CD4-positive, alpha-beta memory T cell (primary cell): Measurements from ENCODE around the gene MRPL54. TPM values are rescaled to one million over a fixed set of nuclear protein-coding genes. Genes with fewer than 3 reads are reported as not detected.

Source experiments
- CTCF ChIA-PET: fragments of 350-600 bp; sonication (Branson Sonifier 250); formaldehyde crosslinking; loops from one replicate; lab custom pipeline; 2021; ENCODE audit warnings: inconsistent platforms; ENCODE audit not compliant: partially characterized antibody; lab: Charles Lee
- POLR2A ChIA-PET: fragments of 350-600 bp; sonication (Branson Sonifier 250); formaldehyde crosslinking; loops from one replicate; lab custom pipeline; 2021; ENCODE audit not compliant: partially characterized antibody; lab: Charles Lee
- DNase-seq, 5 donors: peaks; one replicate each; pipeline versions ENCODE4 v3.0.0 to v3.0.0-alpha.2; 2020 to 2022; ENCODE audit warnings: mixed read lengths in 1 of 5
- H3K27ac ChIP-seq: one replicate; pipeline ENCODE4 v1.7.0; 2013; ENCODE audit warnings: low read depth, low read length
- H3K27me3 ChIP-seq: 2 replicates; pipeline ENCODE4 v1.7.0; 2013; ENCODE audit warnings: mild to moderate bottlenecking, low read length, moderate library complexity; ENCODE audit not compliant: insufficient read depth
- H3K36me3 ChIP-seq: 2 replicates; pipeline ENCODE4 v1.7.0; 2013; ENCODE audit warnings: mild to moderate bottlenecking, low read length, moderate library complexity; ENCODE audit not compliant: insufficient read depth
- H3K4me1 ChIP-seq: 2 replicates; pipeline ENCODE4 v1.7.0; 2013; ENCODE audit warnings: mild to moderate bottlenecking, low read length, moderate library complexity; ENCODE audit not compliant: insufficient read depth
- H3K4me3 ChIP-seq, 2 donors: one replicate each; pipeline ENCODE4 v1.7.0; 2013; ENCODE audit warnings: low read length in 2 of 2, mild to moderate bottlenecking in 1 of 2
- H3K9me3 ChIP-seq, 2 donors: one replicate each; pipeline ENCODE4 v1.7.0; 2013; ENCODE audit warnings: low read length in 2 of 2, control low read depth in 1 of 2; ENCODE audit not compliant: control insufficient read depth in 1 of 2
- H3K27ac Mint-ChIP-seq, 7 donors: one replicate each; pipeline ENCODE4 v1.8.0; 2020 to 2021; ENCODE audit warnings: mixed read lengths in 7 of 7, mild to moderate bottlenecking in 6 of 7, inconsistent platforms in 3 of 7, moderate library complexity in 3 of 7
- H3K27me3 Mint-ChIP-seq, 2 donors: one replicate each; pipeline ENCODE4 v1.8.0; 2020 to 2021; ENCODE audit warnings: mixed read lengths in 2 of 2
- H3K36me3 Mint-ChIP-seq, 2 donors: one replicate each; pipeline ENCODE4 v1.8.0; 2020 to 2021; ENCODE audit warnings: mixed read lengths in 2 of 2, inconsistent platforms in 1 of 2, mild to moderate bottlenecking in 1 of 2
- H3K4me1 Mint-ChIP-seq, 4 donors: one replicate each; pipeline ENCODE4 v1.8.0; 2020 to 2021; ENCODE audit warnings: mixed read lengths in 4 of 4, mild to moderate bottlenecking in 1 of 4
- H3K4me3 Mint-ChIP-seq, 8 donors: one replicate each; pipeline ENCODE4 v1.8.0; 2020 to 2021; ENCODE audit warnings: mixed read lengths in 8 of 8, mild to moderate bottlenecking in 7 of 8, moderate library complexity in 6 of 8, inconsistent platforms in 3 of 8
- H3K9me3 Mint-ChIP-seq, 8 donors: one replicate each; pipeline ENCODE4 v1.8.0; 2020 to 2021; ENCODE audit warnings: mixed read lengths in 8 of 8, mild to moderate bottlenecking in 5 of 8, inconsistent platforms in 3 of 8, moderate library complexity in 1 of 8
- intact Hi-C: fragments of 100-400 bp; cut with micrococcal nuclease; formaldehyde crosslinking; loops from one replicate; pipeline ENCODE4 v1.15.1; 2023
- polyA plus RNA-seq, 2 donors: library from polyadenylated mRNA; unstranded; fragments of 300-500 nt; fragmentation: Illumina TruSeq; gene quantifications; one replicate each; pipeline ENCODE4 v1.2.3, GENCODE V29; 2021
- total RNA-seq, 2 experiments: library from RNA; stranded (reverse); gene quantifications; one replicate each; pipeline ENCODE4 v1.2.3, GENCODE V29; 2021

MRPL54 gene
- total and polyA plus RNA-seq, 4 experiments from 2014 or later, result 36.7 to 107 (median 70.2) TPM

DNA sequence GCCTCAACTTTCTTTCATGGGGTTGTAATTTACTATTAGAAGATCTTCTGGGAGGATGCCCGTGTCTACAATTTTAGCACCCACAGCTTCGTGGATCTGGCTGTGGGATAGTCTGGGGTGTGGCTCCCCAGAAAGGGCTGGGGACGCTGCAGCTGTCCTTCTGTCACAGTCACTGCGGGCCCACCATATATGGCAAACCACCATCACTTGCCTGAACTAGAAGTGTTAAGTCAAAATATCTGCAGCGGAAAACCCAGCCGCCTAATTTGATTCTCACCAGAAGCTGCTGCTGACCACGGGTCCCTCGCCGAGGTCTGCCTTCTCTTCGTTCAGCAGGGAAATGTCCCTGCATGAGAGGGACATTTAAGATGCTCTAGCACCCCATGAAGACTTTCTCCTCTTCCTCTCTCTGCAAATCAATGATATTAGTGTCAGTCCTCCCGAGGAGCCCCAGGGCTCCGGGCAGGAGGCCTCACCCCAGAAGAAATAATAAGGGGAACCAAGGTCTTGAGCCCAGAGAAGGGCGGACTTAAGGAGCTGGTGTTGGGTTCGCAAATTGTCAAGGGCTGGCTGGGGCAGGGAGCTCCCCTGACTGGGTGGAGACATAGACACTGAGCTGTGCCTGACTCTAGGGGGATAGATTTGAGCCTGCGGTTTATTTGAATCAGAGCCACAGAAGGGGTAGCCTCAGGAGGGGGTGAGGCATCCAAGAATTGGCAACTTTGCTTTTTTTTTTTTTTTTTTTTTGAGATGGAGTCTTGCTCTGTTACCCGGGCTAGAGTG, 26.7 kb downstream of the MRPL54 start:
- POLR2A ChIA-PET, result interaction anchor here (0.6 to 1.1 kb wide), 5 partner anchors 23 to 401 kb away, joined by 3 to 7 read pairs (median 3); partner anchors contain the start of gene MRPL54
- Mint-ChIP-seq H3K27ac (peak overlapping the region in 4 of 7 donors; percentile 25 to 78 (median 50)), H3K4me3 (peak overlapping the region in 3 of 8 donors; percentile 9 to 72 (median 21)), H3K36me3 (peaks cover 0 to 4% of the 10 kb centered on the region in 2 donors), H3K27me3 (no peaks in the 10 kb centered on the region), H3K9me3 (peaks cover 0 to 8% (median under 1%) of the 10 kb centered on the region in 8 donors), H3K4me1 (peaks cover 7 to 18% (median 10%) of the 10 kb centered on the region in 4 donors)
- no peaks in the 10 kb centered on the region for H3K27me3 ChIP-seq
- H3K4me3 ChIP-seq, result no peak overlapping the region
- CTCF ChIA-PET, result interaction anchor here (0.9 kb wide), 1 partner anchor 33 kb away, joined by 3 read pairs; no protein-coding TSS in a partner anchor
- H3K9me3 ChIP-seq, result no peaks in the 10 kb centered on the region
- H3K4me1 ChIP-seq, result peaks cover 6% of the 10 kb centered on the region
- intact Hi-C loops, result no loop called here
- H3K27ac ChIP-seq, result no peak overlapping the region
- no peaks in the 10 kb centered on the region for H3K36me3 ChIP-seq
- DNase-seq, result no peak

DNA sequence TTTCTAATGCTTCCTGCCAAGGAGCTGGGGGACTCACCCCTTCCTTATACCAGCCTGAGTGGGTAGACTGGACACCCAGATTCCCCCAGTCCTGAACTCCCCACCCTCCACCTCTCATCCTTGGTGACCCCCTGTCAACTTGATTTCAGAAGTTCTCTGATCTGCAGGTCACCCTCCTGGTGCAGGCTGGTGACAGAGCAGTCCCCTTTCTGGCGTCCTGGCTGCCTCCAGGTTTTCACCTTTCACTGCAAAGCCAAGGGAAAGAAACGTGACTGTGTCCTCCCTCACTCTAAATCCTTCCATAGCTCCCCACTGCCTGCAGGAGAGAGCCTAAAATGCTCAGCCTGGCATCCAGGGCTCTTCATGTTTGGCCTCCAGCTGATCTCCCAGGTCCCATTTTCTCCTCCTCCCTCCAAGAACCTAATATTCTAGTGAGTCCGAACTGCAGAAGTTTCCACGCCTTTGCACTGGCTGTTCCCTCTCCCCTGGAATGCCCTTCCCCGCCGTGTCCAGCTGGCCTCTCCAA, 27.8 kb downstream of the MRPL54 start:
- CTCF ChIA-PET, result no interaction called here
- Histone ChIP-seq H3K36me3 (no peaks in the 10 kb centered on the region), H3K27me3 (no peaks in the 10 kb centered on the region), H3K4me3 (no peak overlapping the region), H3K4me1 (peaks cover 6% of the 10 kb centered on the region), H3K27ac (no peak overlapping the region), H3K9me3 (no peaks in the 10 kb centered on the region)
- no peak for DNase-seq
- H3K9me3 Mint-ChIP-seq, result peaks cover 0 to 8% (median under 1%) of the 10 kb centered on the region in 8 donors
- intact Hi-C loops, result no loop called here
- H3K27me3 Mint-ChIP-seq, result no peaks in the 10 kb centered on the region
- no peak overlapping the region for H3K27ac Mint-ChIP-seq
- no peak overlapping the region for H3K4me3 Mint-ChIP-seq
- H3K36me3 Mint-ChIP-seq, result peaks cover 0 to 4% of the 10 kb centered on the region in 2 donors
- POLR2A ChIA-PET, result interaction anchor here (1.1 to 1.3 kb wide), 2 partner anchors 22 to 28 kb away, joined by 3 read pairs; no protein-coding TSS in a partner anchor
- H3K4me1 Mint-ChIP-seq, result peaks cover 4 to 12% (median 9%) of the 10 kb centered on the region in 4 donors

DNA sequence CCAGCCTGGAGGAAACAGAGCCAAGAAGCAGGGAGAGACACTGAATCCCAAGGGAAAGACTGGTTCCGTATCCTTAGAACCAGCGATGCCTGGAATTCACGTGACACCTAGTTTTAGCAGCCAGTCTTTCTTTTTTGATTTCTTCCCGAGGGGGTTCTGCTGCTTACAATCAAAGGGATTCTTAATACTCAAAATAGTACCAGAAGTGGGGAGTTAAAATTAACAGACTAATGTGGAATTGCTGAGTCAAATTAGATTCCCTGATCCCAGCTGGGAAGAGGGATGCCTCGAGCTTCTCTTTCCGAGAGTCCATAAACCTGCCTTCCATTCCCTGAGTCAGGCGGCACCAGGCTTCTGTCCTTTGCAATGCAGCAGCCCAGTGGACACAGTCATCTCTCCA, 28.5 kb downstream of the MRPL54 start:
- H3K4me1 Mint-ChIP-seq, result peaks cover 2 to 11% (median 8%) of the 10 kb centered on the region in 4 donors
- H3K4me3 Mint-ChIP-seq, result no peak overlapping the region
- Histone ChIP-seq H3K4me3 (no peak overlapping the region), H3K4me1 (peaks cover 6% of the 10 kb centered on the region), H3K27me3 (no peaks in the 10 kb centered on the region), H3K27ac (no peak overlapping the region), H3K36me3 (no peaks in the 10 kb centered on the region), H3K9me3 (no peaks in the 10 kb centered on the region)
- intact Hi-C loops, result no loop called here
- H3K9me3 Mint-ChIP-seq, result peaks cover 0 to 8% (median under 1%) of the 10 kb centered on the region in 8 donors
- H3K36me3 Mint-ChIP-seq, result peaks cover 0 to 4% of the 10 kb centered on the region in 2 donors
- no peak for DNase-seq
- POLR2A ChIA-PET, result interaction anchor here (1.3 kb wide), 1 partner anchor 28 kb away, joined by 3 read pairs; no protein-coding TSS in a partner anchor
- H3K27ac Mint-ChIP-seq, result no peak overlapping the region
- no peaks in the 10 kb centered on the region for H3K27me3 Mint-ChIP-seq
- CTCF ChIA-PET, result no interaction called here

DNA sequence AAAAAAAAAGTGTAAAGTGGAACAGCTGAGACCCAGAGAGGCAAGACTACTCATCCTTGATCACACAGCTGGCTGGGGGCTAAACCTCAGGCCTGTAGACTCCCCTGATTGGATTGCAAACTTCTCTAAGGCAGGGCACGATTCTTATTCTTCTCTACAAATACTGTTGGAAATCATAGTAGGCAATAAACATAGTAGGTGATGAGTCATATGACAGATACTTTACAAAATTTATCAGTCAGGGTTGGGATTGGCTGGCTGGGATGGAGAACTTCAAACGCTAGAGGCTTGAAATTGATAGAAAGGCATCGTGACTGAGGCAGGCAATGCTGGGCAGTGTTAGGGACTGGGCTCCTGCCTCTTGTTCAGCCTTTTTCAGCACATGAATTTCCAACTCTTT, 29.6 kb downstream of the MRPL54 start:
- H3K4me3 ChIP-seq, result no peak overlapping the region
- H3K36me3 Mint-ChIP-seq, result peaks cover 3 to 7% of the 10 kb centered on the region in 2 donors
- POLR2A ChIA-PET, result no interaction called here
- no peak for DNase-seq
- H3K9me3 ChIP-seq, result peaks cover 0 to 6% of the 10 kb centered on the region in 2 donors
- H3K27ac ChIP-seq, result no peak overlapping the region
- CTCF ChIA-PET, result no interaction called here
- no peaks in the 10 kb centered on the region for H3K27me3 Mint-ChIP-seq
- H3K36me3 ChIP-seq, result no peaks in the 10 kb centered on the region
- no peaks in the 10 kb centered on the region for H3K4me1 ChIP-seq
- H3K27ac Mint-ChIP-seq, result no peak overlapping the region
- intact Hi-C loops, result no loop called here
- H3K9me3 Mint-ChIP-seq, result peaks cover 0 to 14% (median 8%) of the 10 kb centered on the region in 8 donors
- no peaks in the 10 kb centered on the region for H3K27me3 ChIP-seq
- no peak overlapping the region for H3K4me3 Mint-ChIP-seq
- H3K4me1 Mint-ChIP-seq, result peaks cover 0 to 13% (median 10%) of the 10 kb centered on the region in 4 donors

DNA sequence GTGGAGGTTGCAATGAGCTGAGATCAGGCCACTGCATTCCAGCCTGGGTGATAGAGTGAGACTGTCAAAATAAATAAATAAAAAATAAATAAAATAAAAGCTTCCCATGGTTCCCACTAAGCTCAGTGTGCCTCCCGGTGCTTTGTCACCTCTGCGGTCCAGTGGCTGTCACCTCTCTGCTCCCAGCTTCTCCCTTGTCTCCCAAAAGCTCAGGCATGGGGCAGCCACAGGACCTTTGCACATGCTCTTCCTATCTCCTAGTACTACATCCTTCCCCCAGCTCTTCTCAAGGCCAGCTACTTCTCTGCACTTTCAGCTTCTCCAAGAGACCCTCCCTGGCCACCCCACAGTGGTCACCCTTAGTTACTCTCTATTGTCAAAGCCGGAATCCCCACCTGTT, 31.3 kb downstream of the MRPL54 start:
- POLR2A ChIA-PET, result no interaction called here
- peaks cover 9% of the 10 kb centered on the region for H3K4me1 ChIP-seq
- Mint-ChIP-seq H3K27me3 (no peaks in the 10 kb centered on the region), H3K4me1 (peaks cover 4 to 18% (median 15%) of the 10 kb centered on the region in 4 donors), H3K4me3 (no peak overlapping the region), H3K27ac (no peak overlapping the region), H3K36me3 (peaks cover 3 to 7% of the 10 kb centered on the region in 2 donors), H3K9me3 (peaks cover 0 to 18% (median 9%) of the 10 kb centered on the region in 8 donors)
- intact Hi-C loops, result no loop called here
- H3K27me3 ChIP-seq, result no peaks in the 10 kb centered on the region
- no peaks in the 10 kb centered on the region for H3K36me3 ChIP-seq
- H3K27ac ChIP-seq, result no peak overlapping the region
- H3K9me3 ChIP-seq, result peaks cover 0 to 6% of the 10 kb centered on the region in 2 donors
- no peak overlapping the region for H3K4me3 ChIP-seq
- CTCF ChIA-PET, result interaction anchor here (1.0 to 1.2 kb wide), 2 partner anchors 28 to 32 kb away, joined by 3 to 6 read pairs; partner anchors contain the start of gene MRPL54
- DNase-seq, result no peak

DNA sequence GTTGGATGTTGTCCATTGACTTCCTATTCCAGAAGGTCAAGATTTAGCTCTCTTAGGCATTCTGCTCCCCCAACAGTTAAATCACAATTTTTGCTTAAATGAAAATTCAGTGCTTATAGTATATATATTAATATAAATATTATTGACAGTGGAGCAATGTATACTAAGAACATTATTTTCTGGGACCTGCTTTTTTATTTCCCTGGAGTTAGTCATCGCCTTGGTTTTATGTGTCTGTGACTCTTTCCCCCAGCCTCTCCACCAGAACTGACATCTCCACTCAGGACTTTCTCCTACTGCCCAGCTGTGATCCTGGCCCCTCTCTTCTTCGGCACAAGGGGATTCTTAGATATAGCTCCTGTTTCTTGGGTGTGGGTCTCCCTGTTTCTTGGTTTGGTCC, 33.9 kb downstream of the MRPL54 start:
- Mint-ChIP-seq H3K9me3 (peaks cover 0 to 17% (median 8%) of the 10 kb centered on the region in 8 donors), H3K27ac (peak overlapping the region in 4 of 7 donors; percentile 3 to 65 (median 48)), H3K4me1 (peaks cover 14 to 26% (median 20%) of the 10 kb centered on the region in 4 donors), H3K27me3 (no peaks in the 10 kb centered on the region), H3K36me3 (peaks cover 3 to 7% of the 10 kb centered on the region in 2 donors), H3K4me3 (no peak overlapping the region)
- POLR2A ChIA-PET, result interaction anchor here (3.9 to 4.2 kb wide), 2 partner anchors 16 to 34 kb away, joined by 30 to 33 read pairs; partner anchors contain the start of genes APBA3 and MRPL54
- no peak for DNase-seq
- Histone ChIP-seq H3K27ac (no peak overlapping the region), H3K9me3 (peaks cover 0 to 6% of the 10 kb centered on the region in 2 donors), H3K36me3 (no peaks in the 10 kb centered on the region), H3K27me3 (no peaks in the 10 kb centered on the region), H3K4me3 (no peak overlapping the region), H3K4me1 (peaks cover 20% of the 10 kb centered on the region)
- CTCF ChIA-PET, result interaction anchor here (3.6 to 4.5 kb wide), 2 partner anchors 26 to 34 kb away, joined by 15 to 20 read pairs; partner anchors contain the start of gene MRPL54
- intact Hi-C loops, result no loop called here
